HG03342 (cell line): ENCODE results near the gene GALM.
A peak's percentile ranks its signal among the peaks of the same experiment; 100 is the strongest.
"Not testable (repeated sequence)": the region's sequence is repeated elsewhere in the genome, so short reads cannot be mapped to it uniquely, and the experiment has no call there.

Experiments
- ATAC-seq: cut with Tn5 transposase; IDR thresholded peaks from one replicate; pipeline ENCODE4 v1.9.1; 2021; ENCODE audit warnings: mild to moderate bottlenecking, moderate library complexity; ENCODE audit not compliant: unreplicated experiment

The GALM gene

DNA sequence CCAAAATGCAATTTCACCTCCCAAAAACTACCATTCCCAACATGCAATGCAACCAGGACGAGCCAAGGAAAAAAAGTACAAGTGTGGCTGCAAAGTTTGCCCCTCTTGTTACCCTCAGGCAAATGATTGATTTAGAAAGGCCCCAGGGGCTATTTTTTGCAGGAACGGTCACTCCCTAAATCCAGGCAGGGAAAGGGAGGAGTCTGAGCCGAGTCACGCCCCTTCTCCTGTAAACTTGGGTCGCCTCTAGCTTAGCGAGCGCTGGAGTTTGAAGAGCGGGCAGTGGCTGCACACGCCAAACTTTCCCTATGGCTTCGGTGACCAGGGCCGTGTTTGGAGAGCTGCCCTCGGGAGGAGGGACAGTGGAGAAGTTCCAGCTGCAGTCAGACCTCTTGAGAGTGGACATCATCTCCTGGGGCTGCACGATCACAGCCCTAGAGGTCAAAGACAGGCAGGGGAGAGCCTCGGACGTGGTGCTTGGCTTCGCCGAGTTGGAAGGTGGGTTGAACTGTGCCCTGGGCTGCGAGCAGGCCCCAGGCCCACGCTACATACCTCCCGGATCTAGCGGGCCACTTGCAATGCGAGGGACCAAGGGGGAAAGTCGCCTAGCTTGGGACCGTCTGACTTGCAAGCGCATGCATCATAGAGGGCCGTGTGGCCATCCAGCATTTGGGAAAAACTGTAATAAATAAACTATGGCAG is at the start of gene GALM:
TSS of gene GALM (plus strand) at position 261 of the 702 bp plus-strand sequence. CDS start at position 309, 48 bp downstream.
- ATAC-seq: peak; percentile 52

GRCh38 chr2:38617301-38617700 is 48.6 kb upstream of the GALM start:
- no peak for ATAC-seq

- ATAC-seq: no peak
Measured at GRCh38 chr2:38619458-38620164, 46.3 kb upstream of the GALM start.

- ATAC-seq: no peak
Measured at GRCh38 chr2:38620282-38620977, 45.5 kb upstream of the GALM start.

- no peak for ATAC-seq
Measured at GRCh38 chr2:38621018-38621417, 44.9 kb upstream of the GALM start.

GRCh38 chr2:38622210-38622609 is 43.7 kb upstream of the GALM start:
- ATAC-seq: no peak

DNA sequence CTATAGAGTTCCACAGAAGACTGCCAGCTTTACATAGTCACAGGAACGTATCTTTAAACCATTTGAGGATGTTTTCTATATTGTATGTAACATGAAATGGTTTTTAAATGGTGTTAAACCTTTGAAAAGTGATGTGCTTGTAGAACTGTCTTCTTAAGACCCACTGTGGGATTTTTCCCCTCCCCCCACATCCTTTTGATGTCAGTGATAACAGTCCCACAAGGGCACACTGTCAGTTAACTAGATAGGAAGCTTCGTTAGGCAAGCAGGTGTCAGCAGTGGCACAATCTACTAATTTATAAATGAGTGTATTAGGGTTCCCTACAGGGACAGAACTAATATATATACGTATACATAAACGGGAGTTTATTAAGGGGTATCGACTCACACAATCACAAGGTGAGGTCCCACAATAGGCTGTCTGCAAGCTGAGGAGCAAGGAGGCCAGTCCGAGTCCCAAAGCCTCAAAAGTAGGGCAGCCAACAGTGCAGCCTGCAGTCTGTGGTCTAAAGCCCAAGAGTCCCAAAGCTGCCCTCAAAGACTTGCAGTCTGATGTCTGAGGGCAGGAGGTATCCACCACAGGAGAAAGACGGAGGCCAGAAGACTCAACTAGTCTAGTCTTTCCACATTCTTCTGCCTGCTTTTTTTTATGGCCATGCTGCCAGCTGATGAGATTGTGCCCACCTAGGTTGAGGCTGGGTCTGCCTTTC is 39.4 kb upstream of the GALM start:
- ATAC-seq: no peak

DNA sequence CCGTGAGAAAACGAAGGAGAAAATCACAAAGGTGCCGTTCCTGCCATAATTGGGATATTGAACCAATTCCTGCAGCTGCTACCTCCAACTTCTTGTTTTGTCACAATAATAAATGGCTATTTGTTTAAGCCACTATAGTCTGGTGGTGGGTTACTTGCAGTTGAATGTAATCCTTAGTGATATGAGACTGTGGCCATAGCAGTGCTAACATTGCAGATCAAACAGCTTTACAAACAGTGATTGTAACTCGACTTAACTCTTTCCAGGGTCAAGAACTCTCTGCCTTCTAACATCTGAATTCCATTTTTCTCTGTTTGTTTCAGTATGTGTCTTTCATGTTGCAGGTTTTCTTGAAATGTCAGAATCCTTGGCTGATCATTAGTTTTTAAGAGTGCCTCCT is 38.5 kb upstream of the GALM start:
- ATAC-seq: no peak

DNA sequence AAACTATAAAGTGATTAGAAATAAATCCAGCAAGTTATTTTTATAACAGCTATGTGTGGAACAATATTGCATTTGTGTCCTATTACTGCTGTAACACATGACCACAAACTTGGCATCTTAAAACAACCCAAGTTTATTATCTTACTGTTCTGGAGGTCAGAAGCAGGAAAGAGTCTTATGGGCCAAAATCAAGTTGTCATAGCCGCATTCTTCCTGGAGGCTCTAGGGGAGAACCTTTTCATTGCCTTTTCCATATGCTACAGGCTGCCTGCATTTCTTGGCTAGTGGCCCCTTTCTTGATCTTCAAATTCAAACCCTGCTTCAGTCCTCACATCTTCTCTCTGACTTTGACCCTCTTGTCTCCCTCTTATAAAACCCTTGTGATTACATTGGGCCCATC is 36.2 kb upstream of the GALM start:
- ATAC-seq: no peak

DNA sequence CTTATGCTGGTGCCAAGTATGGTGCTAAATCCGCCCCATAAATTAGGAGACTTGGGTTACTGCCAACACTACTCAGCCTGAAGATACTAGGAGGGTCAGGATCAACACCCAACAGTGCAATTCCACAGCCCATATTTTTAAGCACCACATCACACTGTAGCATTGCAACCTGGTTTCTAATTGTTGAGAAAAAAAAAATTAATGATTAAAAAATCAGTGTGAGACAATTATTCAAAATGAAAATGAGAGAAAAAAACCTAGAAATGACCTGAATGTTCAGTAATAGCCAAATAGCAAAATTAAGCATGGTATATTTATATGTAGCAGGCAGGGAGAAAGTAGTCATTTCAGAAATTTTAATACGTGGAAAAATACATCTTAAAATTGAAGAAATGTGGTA is 33.9 kb upstream of the GALM start:
- ATAC-seq: no peak

GRCh38 chr2:38632980-38633379 is 32.9 kb upstream of the GALM start:
- no peak for ATAC-seq

DNA sequence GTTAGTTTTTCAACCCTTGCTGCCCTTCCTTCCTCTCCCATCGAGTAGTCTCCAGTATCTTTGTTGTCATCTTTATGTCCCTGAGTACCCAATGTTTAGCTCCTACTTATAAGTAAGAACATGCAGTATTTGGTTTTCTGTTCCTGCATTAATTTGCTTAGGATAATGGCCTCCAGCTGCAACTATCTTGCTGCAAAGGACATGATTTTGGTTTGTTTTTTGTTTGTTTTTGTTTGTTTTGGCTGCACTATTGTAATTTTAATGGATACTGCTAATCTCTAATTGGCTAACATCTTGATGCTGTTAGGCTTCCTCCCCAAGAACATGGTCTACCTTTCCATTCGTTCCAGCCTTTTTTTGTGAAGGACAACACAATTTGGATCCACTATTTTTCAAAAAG is 32.0 kb upstream of the GALM start:
- no peak for ATAC-seq

- peak; percentile 96 for ATAC-seq
Measured at GRCh38 chr2:38634684-38635083, 31.2 kb upstream of the GALM start.

- ATAC-seq: no peak
Measured at GRCh38 chr2:38635139-38635538, 30.8 kb upstream of the GALM start.

GRCh38 chr2:38636069-38636468 is 29.8 kb upstream of the GALM start:
- ATAC-seq: no peak

- ATAC-seq: not testable (repeated sequence)
Measured at GRCh38 chr2:38642373-38643017, 23.4 kb upstream of the GALM start.

DNA sequence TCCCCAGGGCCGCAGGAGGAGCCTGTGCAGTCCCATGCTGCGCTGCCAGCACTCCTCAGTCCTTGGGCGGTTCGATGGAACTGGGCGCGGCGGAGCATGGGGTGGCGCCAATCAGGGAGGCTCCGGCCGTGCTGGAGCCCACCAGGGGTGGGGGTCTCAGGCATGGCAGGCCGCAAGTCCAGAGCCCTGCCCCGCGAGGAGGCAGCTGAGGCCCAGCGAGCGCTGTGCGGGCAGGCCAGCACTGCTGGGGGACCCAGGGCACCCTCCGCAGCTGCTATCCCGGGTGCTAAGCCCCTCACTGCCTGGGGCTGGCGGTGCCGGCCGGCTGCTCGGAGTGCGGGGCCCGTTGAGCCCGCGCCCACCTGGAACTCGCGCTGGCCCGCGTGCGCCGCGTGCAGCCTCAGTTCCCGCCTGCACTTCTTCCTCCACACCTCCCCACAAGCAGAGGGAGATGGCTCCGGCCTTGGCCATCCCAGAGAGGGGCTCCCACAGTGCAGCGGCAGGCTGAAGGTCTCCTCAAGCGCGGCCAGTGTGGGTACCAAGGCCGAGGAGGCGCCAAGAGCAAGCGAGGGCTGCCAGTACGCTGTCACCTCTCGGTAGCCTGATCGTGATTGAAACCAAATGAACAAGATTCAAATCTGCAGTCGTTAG is 22.8 kb upstream of the GALM start:
- ATAC-seq: no peak

GRCh38 chr2:38643683-38644511 is 22.0 kb upstream of the GALM start:
- ATAC-seq: not testable (repeated sequence)

DNA sequence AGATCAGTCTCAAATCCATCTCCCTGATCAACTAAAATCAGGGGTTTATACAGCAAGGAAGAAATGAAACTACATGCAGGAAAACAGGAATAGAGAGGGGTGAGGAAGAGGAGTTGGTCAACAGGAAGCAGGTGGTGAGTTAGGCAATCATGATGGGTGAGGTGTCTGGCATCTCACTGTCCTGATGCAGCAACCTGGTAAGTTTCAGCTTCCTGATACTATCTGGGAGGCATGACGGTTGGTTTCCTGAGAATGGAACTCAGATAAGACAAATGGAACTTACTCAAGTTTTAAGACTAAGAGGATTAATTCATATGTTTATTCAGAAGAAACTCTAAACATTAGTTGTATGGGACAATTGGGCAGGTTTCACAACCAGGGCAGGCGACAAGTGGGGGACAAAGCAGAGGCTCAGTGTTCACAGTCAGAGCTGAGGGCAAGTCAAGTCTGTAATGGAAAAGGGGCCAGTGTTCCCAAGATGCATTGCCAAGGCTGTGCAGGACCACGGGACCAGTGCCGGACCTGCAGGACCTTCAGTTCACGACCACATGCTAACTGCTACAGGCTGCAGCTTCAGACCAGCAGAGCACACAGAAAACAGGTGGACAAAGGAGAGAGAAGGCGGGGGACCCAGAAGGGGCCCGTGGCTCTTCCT is 17.7 kb upstream of the GALM start:
- no peak for ATAC-seq
